K562 (cell line): Measurements from ENCODE around the gene TMEM19. TPM values are rescaled to one million over a fixed set of nuclear protein-coding genes. Genes with fewer than 3 reads are reported as not detected.

Experiments used
- ATAC-seq: fragments of 200-7000 bp; cut with Tn5 transposase; 3 replicates; pipeline ENCODE4 v1.9.1; 2020; ENCODE audit warnings: moderate library complexity
- BruUV-seq: library from RNA; stranded (reverse); fragments of 400-500 nt; replicated peaks from 2 replicates; lab custom pipeline; 2021; lab: Mats Ljungman, UMichigan
- CTCF ChIA-PET: fragments of 300-600 bp; formaldehyde crosslinking; extraction: SDS; loops from one replicate; lab custom pipeline; 2021; ENCODE audit warnings: low intra/inter-chr PET ratio; lab: Yijun Ruan, JAX
- POLR2A ChIA-PET: fragments of 300-600, 350-650 bp; sonication (Branson Sonifier 250); formaldehyde crosslinking; extraction: SDS; loops from one replicate; lab custom pipeline; 2021; ENCODE audit warnings: antibody characterized with exemption, inconsistent platforms; lab: Yijun Ruan, JAX
- DNase-seq, 4 experiments: peaks; one replicate each; pipeline versions ENCODE4 v3.0.0 to v3.0.0-alpha.2; 2011 to 2018; ENCODE audit warnings: low spot score in 3 of 4, mixed read lengths in 3 of 4; ENCODE audit errors: extremely low read depth in 1 of 4
- FAIRE-seq: peaks from 2 replicates; lab custom pipeline; 2011; peaks lifted over from hg19 to GRCh38; lab: Jason Lieb, UNC
- H2AFZ ChIP-seq: 2 replicates; pipeline ENCODE4 v1.6.0; 2011; ENCODE audit warnings: low read depth, low read length, control low read depth, inconsistent platforms
- H3K27ac ChIP-seq: fragments of 200-600 bp; 3 replicates; pipeline ENCODE4 v1.8.0; 2011; ENCODE audit warnings: low read depth, mild to moderate bottlenecking, control low read depth, inconsistent platforms, low read length, moderate library complexity, mixed read lengths; ENCODE audit errors: extremely low read depth
- H3K27me3 ChIP-seq, 2 experiments: fragments of 300-600 bp in 1 of 2; 2 replicates in 1 of 2; 3 replicates in 1 of 2; pipeline versions ENCODE4 v1.6.0 to v1.8.0; 2011; ENCODE audit warnings: inconsistent platforms in 2 of 2, low read length in 2 of 2, mild to moderate bottlenecking in 1 of 2, mixed read lengths in 1 of 2, moderate library complexity in 1 of 2; ENCODE audit not compliant: control insufficient read depth in 2 of 2, insufficient read depth in 2 of 2
- H3K36me3 ChIP-seq: fragments of 300-600 bp; 3 replicates; pipeline ENCODE4 v1.8.0; 2011; ENCODE audit warnings: mild to moderate bottlenecking, low read length, inconsistent platforms; ENCODE audit not compliant: control insufficient read depth, insufficient read depth
- H3K4me1 ChIP-seq, 2 experiments: fragments of 200-600 bp in 1 of 2; replicated peaks in 1 of 2; 2 replicates in 1 of 2; 3 replicates in 1 of 2; pipeline versions ENCODE4 v1.5.1 to v1.8.0; 2011; ENCODE audit warnings: inconsistent platforms in 2 of 2, low read length in 2 of 2, mild to moderate bottlenecking in 1 of 2, mixed read lengths in 1 of 2, moderate library complexity in 1 of 2; ENCODE audit not compliant: control insufficient read depth in 2 of 2, insufficient read depth in 2 of 2
- H3K4me2 ChIP-seq: 2 replicates; pipeline ENCODE4 v1.6.1; 2011; ENCODE audit warnings: low read length, control low read depth, inconsistent platforms, mixed read lengths; ENCODE audit not compliant: insufficient read depth
- H3K4me3 ChIP-seq: fragments of 200-600 bp; sonication (generic), shearing (Covaris generic); 2 replicates; pipeline ENCODE4 v1.5.1; 2016; ENCODE audit warnings: control low read depth, inconsistent platforms
- H3K79me2 ChIP-seq: fragments of 200-600 bp; 3 replicates; pipeline ENCODE4 v1.8.0; 2011; ENCODE audit warnings: low read length, inconsistent platforms; ENCODE audit not compliant: control insufficient read depth, insufficient read depth
- H3K9ac ChIP-seq, 2 experiments: 2 replicates each; pipeline versions ENCODE4 v1.6.0 to v1.6.1; 2011; ENCODE audit warnings: low read depth in 2 of 2, low read length in 2 of 2, control low read depth in 1 of 2, inconsistent platforms in 1 of 2, mild to moderate bottlenecking in 1 of 2, mixed read lengths in 1 of 2; ENCODE audit not compliant: insufficient read depth in 1 of 2
- H3K9me1 ChIP-seq: one replicate; pipeline ENCODE4 v1.6.0; 2011; ENCODE audit warnings: inconsistent platforms, mild to moderate bottlenecking, low read length, moderate library complexity; ENCODE audit not compliant: control insufficient read depth, insufficient read depth
- H3K9me3 ChIP-seq: replicated peaks from 2 replicates; pipeline ENCODE4 v1.5.1; 2011; ENCODE audit warnings: low read depth, low read length, inconsistent platforms; ENCODE audit not compliant: control insufficient read depth, insufficient read depth
- H4K20me1 ChIP-seq: replicated peaks from 2 replicates; pipeline ENCODE4 v1.6.1; 2011; ENCODE audit warnings: low read length, inconsistent platforms, mixed read lengths; ENCODE audit not compliant: control insufficient read depth, insufficient read depth
- BCOR ChIP-seq: fragments of 450-650 bp; IDR thresholded peaks from 2 replicates; pipeline ENCODE4 v1.6.1; 2016
- CEBPG ChIP-seq, 3 experiments: fragments of 200-800 bp in 1 of 3; sonication (Bioruptor generic) in 1 of 3; sonication (generic) in 1 of 3; formaldehyde crosslinking in 1 of 3; IDR thresholded peaks in 2 of 3; conservative IDR thresholded peaks in 1 of 3; 2 replicates each; pipeline versions ENCODE4 v1.6.1 to v1.8.0; 2016 to 2022; ENCODE audit warnings: missing compliant biosample characterization in 2 of 3, missing genetic modification characterization in 2 of 3, mild to moderate bottlenecking in 1 of 3, missing genetic modification reagents in 1 of 3
- LEF1 ChIP-seq: fragments of 450-650 bp; IDR thresholded peaks from 2 replicates; pipeline ENCODE4 v1.6.1; 2016; ENCODE audit warnings: mild to moderate bottlenecking
- RBM25 ChIP-seq: fragments of 200-400 bp; formaldehyde crosslinking; IDR thresholded peaks from 2 replicates; pipeline ENCODE4 v1.6.1; 2018; ENCODE audit warnings: low read length, low read depth, moderate library complexity; ENCODE audit not compliant: severe bottlenecking
- SMARCA5 ChIP-seq: fragments of 450-650 bp; IDR thresholded peaks from 2 replicates; pipeline ENCODE4 v1.6.1; 2016
- TAF7 ChIP-seq: fragments of 450-650 bp; IDR thresholded peaks from 2 replicates; pipeline ENCODE4 v1.6.1; 2016; ENCODE audit warnings: missing genetic modification characterization, missing compliant biosample characterization
- ZNF121 ChIP-seq: sonication (generic); formaldehyde crosslinking; conservative IDR thresholded peaks from 2 replicates; pipeline ENCODE4 v1.8.0; 2022; ENCODE audit warnings: missing genetic modification reagents
- ZNF316 ChIP-seq: fragments of 450-650 bp; IDR thresholded peaks from 2 replicates; pipeline ENCODE4 v1.6.1; 2016
- WGBS: fragments of 100-300 bp; shearing (Covaris generic); methylation state at CpG from one replicate; pipeline ENCODE4 v1.1.6; 2016; ENCODE audit warnings: low coverage, mixed read lengths; ENCODE audit not compliant: insufficient coverage; ENCODE audit errors: missing lambda C conversion rate; 5-methylcytosine and 5-hydroxymethylcytosine counted together
- in situ Hi-C: fragments of 300-500 bp; cut with MboI; formaldehyde crosslinking; loops from 4 replicates; pipeline ENCODE4 v1.15.0; 2018; ENCODE audit warnings: inconsistent platforms, mixed read lengths
- intact Hi-C: fragments of 100-400 bp; cut with micrococcal nuclease; formaldehyde crosslinking; loops from 2 replicates; pipeline ENCODE4 v1.14.2; 2022
- polyA plus RNA-seq, 8 experiments: library from polyadenylated mRNA; depleted of rRNA in 4 of 8; stranded (reverse) in 5 of 8; unstranded in 3 of 8; fragments of >200 nt; fragmentation: Nextera tagmentation in 2 of 8; fragmentation: Illumina TruSeq in 1 of 8; extraction: Ambion mirVana in 2 of 8; extraction: Trizol in 1 of 8; gene quantifications; 2 replicates each; pipeline versions ENCODE4 v1.2.1 to v1.2.3, GENCODE V29; 2011 to 2014; ENCODE audit warnings: inconsistent platforms in 1 of 8, missing spikeins in 1 of 8
- total RNA-seq, 7 experiments: library from RNA; depleted of rRNA in 6 of 7; stranded (reverse); fragments of >200 nt in 6 of 7; fragmentation: Illumina TruSeq in 2 of 7; extraction: Trizol in 2 of 7; gene quantifications; 2 replicates each; pipeline versions ENCODE4 v1.2.1 to v1.2.3, GENCODE V29; 2011 to 2021; ENCODE audit warnings: low replicate concordance in 1 of 7
- TF ChIP-seq, protein P1 (sequence below), 2 experiments: fragments of 450-650 bp in 1 of 2; IDR thresholded peaks; 2 replicates each; pipeline ENCODE4 v1.6.1; 2011 to 2017; ENCODE audit warnings: low read depth in 2 of 2, antibody characterized with exemption in 1 of 2, borderline replicate concordance in 1 of 2, low read length in 1 of 2, mild to moderate bottlenecking in 1 of 2, mixed read lengths in 1 of 2; ENCODE audit not compliant: control insufficient read depth in 1 of 2

TMEM19 gene
- total and polyA plus RNA-seq, 9 of the 15 experiments (the other 6 are each of a cell fraction or from before 2014, with no cell fraction given), result 8.2 to 24.2 (median 17.2) TPM

DNA sequence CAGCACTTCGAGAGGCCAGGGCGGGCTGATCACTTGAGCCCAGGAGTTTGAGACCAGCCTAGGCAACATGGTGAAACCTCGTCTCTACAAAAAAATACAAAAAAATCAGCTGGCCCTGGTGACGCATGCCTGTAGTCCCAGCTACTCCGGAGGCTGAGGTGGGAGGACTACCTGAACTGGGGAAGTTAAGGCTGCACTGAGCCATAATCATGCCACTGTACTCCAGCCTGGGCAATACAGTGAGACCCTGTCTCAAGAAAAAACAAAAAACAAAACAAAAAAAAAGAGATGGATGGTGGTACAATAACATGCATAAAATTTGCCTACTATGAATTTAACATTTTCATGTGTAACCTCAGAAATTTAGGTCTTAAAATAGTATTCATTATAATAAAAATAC lies 19.6 kb upstream of the TMEM19 start:
- Histone ChIP-seq H4K20me1 (peaks cover 17% of the 10 kb centered on the region), H3K27ac (no peak overlapping the region), H3K36me3 (peaks cover 3% of the 10 kb centered on the region; the same call in 1 of the 3 replicates), H3K4me2 (peak overlapping the region; percentile 94; the same call in 1 of the 2 replicates), H3K79me2 (peaks cover 56% of the 10 kb centered on the region), H3K27me3 (no peaks in the 10 kb centered on the region), H3K9me1 (no peaks in the 10 kb centered on the region)
- in situ Hi-C loops, result no loop called here
- no TSS peak for BruUV-seq
- POLR2A ChIA-PET, result interaction anchor here (0.9 to 3.8 kb wide), 4 partner anchors 9 to 81 kb away, joined by 3 to 16 read pairs (median 10); no protein-coding TSS in a partner anchor
- ATAC-seq, result no peak
- 0 out of 2 replicates have a peak, but pooled peaks have one; percentile 47 for TF ChIP-seq SMARCA5
- TF ChIP-seq BCOR, result peak; percentile 70
- TF ChIP-seq ZNF121 (CRISPR knock-in tag), result peak; percentile 80
- TF ChIP-seq ZNF316, result 0 out of 2 replicates have a peak, but pooled peaks have one; percentile 2
- no peak for TF ChIP-seq LEF1
- no peak for TF ChIP-seq TAF7 (tag)
- TF ChIP-seq, protein P1, sequence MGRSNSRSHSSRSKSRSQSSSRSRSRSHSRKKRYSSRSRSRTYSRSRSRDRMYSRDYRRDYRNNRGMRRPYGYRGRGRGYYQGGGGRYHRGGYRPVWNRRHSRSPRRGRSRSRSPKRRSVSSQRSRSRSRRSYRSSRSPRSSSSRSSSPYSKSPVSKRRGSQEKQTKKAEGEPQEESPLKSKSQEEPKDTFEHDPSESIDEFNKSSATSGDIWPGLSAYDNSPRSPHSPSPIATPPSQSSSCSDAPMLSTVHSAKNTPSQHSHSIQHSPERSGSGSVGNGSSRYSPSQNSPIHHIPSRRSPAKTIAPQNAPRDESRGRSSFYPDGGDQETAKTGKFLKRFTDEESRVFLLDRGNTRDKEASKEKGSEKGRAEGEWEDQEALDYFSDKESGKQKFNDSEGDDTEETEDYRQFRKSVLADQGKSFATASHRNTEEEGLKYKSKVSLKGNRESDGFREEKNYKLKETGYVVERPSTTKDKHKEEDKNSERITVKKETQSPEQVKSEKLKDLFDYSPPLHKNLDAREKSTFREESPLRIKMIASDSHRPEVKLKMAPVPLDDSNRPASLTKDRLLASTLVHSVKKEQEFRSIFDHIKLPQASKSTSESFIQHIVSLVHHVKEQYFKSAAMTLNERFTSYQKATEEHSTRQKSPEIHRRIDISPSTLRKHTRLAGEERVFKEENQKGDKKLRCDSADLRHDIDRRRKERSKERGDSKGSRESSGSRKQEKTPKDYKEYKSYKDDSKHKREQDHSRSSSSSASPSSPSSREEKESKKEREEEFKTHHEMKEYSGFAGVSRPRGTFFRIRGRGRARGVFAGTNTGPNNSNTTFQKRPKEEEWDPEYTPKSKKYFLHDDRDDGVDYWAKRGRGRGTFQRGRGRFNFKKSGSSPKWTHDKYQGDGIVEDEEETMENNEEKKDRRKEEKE (IDR thresholded peaks at IDR 0.05; ENCODE audit: borderline replicate concordance in 1 of 2, control insufficient read depth in 1 of 2, low read depth in 2 of 2, low read length in 1 of 2), result 0 out of 4 replicates have a peak, but pooled peaks of 1 of the 2 experiments have one; percentile 13
- TF ChIP-seq RBM25, result peak; percentile 35
- no peak for TF ChIP-seq CEBPG (CRISPR knock-in tag; IDR thresholded peaks at IDR 0.05)
- TF ChIP-seq CEBPG (tag; conservative IDR thresholded peaks at IDR 0.05 in 1 of 2, IDR thresholded peaks at IDR 0.05 in 1 of 2), result no peak
- TF ChIP-seq, all 486 proteins: peak for 6
- FAIRE-seq, result no peak
- Histone ChIP-seq H3K9ac (peak overlapping the region; percentile 43 to 96; a peak in 2 of 4 replicates), H3K4me1 (peaks cover 8 to 15% of the 10 kb centered on the region in 2 experiments; a peak in 3 of 5 replicates), H2AFZ (no peak overlapping the region), H3K9me3 (no peaks in the 10 kb centered on the region), H3K4me3 (peak overlapping the region; percentile 85; the same call in 1 of the 2 replicates)
- intact Hi-C loops, result no loop called here
- DNase-seq, result no peak
- 89% methylated on average over 4 of the region's 5 CpGs for WGBS
- CTCF ChIA-PET, result no interaction called here
